ENCODE measurements around the gene ADISSP. TPM values are rescaled to one million over a fixed set of nuclear protein-coding genes. Genes with fewer than 3 reads are reported as not detected.
A peak's percentile ranks its signal among the peaks of the same experiment; 100 is the strongest.
"Not testable (repeated sequence)": the region's sequence is repeated elsewhere in the genome, so short reads cannot be mapped to it uniquely, and the experiment has no call there.

The ADISSP gene
- total RNA-seq, 1 donor from 2014 or later, result 13.5 TPM

DNA sequence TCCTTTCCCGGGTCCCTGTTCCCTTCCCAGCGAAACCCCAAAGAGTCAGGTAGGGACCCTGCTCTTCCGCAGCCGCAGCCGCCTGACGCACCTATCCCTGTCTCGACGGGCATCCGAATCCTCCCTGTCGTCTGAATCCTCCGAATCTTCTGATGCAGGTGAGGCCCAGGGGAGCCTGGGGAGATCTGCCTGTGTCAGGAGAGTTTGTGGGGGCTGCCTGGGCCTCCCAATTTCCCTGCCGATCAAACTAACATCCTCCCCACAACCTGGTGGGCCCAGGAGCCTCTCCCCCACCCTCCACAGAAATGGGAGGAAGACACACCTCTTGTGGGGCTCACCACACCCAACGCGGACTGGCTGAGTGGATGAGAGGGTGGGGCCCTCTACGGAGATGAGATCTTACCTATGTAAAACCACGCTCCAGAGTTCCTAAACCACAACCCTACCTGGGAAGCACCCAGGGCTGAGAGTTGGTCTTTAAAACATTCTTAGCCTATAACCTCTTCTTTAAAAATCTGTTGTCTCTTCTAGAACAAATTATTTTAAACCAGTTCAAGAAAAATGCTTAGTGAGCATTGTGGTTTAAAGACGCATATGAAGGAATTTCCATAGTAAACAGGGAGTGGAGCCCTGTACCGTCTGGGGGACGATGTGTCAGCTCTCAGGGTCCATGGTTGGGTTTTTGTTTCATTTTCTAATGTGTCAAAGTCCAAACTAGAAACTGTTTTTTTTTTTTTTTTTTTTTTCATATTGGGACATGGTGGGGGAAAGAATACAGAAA, 30.2 kb upstream of the ADISSP start:
- no peak for DNase-seq

GRCh38 chr20:3797226-3797545, 29.6 kb upstream of the ADISSP start:
- DNase-seq, result no peak

- no peak for DNase-seq
Observed at GRCh38 chr20:3796477-3797225, 29.1 kb upstream of the ADISSP start.

DNA sequence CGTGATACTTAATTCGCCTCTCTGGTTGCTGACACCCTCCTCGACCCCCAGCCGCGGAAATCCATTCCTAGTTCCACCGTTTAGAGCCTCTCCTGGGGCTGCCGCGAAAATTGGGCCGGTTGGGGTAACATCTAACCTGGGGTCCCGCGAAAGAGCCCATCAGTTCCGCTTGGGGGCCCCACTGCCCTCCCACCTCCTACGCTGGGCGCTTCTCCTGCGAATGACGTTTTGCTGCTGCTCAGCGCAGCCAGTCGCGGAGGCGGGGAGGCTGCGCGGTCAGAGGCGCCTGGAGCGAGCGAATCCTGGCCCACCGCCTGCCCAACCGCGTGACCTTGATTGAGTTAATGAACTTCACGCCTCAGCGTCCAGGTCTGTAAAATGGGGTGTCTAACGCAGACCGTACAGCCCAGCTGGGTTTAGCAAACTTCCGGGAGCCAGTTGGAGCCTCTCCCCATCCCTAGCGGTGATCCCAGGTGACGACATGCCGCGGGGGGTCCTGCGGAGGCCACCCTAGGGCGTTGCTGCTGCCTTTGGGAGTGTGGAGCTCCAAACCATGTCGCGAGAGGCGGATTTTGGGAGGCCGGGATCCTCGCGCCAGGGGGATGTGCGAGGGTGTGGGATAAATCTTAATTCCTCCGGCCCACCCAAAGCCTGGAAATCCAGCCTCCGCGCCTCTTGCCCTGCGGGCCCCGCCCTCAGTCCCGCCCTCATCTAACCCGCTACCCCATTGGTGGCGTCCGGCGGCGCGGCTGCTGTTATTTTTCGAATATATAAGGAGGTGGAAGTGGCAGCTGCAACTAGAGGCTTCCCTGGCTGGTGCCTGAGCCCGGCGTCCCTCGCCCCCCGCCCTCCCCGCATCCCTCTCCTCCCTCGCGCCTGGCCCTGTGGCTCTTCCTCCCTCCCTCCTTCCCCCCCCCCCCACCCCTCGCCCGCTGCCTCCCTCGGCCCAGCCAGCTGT, 28.2 kb upstream of the ADISSP start, which contains the start of gene CDC25B:
Gene CDC25B, plus strand, starts transcription at position 800 of the 958 bp plus-strand sequence. CDS start 222 bp downstream, outside the sequence.
- peak; percentile 99 for DNase-seq

GRCh38 chr20:3794701-3795420, 27.3 kb upstream of the ADISSP start:
- DNase-seq, result no peak

DNA sequence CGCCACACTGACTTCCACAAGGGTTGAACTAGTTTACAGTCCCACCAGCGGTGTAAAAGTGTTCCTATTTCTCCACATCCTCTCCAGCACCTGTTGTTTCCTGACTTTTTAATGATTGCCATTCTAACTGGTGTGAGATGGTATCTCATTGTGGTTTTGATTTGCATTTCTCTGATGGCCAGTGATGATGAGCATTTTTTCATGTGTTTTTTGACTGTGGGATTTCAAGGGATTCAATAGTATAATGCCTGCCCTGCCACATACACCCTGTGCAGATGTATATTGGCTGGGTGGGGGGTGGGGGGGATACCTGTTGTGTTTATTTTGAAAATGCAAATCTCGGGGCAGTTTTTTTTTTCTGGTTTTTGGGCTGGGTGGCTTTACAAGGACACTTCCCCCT, 26.6 kb upstream of the ADISSP start:
- not testable (repeated sequence) for DNase-seq

DNA sequence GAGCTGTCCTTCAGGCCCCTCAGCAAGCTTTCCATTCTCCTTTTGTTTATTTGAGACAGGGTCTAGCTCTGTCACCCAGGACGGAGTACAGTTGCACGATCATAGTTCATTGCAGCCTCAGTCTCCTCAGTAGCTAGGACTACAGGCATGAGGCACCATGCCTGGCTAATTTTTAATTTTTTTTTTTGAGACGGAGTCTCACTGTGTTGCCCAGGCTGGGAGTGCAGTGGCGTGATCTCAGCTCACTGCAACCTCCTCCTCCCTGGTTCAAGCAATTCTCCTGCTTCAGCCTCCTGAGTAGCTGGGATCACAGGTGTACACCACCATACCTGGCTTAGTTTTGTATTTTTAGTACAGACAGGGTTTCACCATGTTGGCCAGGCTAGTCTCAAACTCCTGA, 21.6 kb upstream of the ADISSP start:
- not testable (repeated sequence) for DNase-seq

DNA sequence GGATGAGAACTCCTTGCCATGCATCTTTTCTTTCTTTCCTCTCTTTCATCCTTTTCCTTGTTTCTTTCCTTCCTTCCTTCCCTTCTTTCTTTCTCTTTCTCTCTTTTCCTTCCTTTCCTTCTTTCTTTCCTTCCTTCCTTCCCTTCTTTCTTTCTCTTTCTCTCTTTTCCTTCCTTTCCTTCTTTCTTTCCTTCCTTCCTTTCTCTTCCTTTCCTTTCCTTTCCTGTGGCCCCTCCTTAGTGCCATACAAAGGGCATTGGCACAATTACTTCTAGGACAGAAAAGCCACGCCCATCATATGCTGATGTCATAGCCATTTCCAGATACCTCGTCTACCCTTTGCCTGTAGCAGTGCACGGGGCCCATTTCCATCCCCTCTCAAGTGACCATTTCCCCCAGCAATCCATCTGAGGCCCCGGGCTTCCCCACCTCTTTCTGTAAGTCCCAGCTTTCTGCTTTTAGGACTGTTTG, 21.2 kb upstream of the ADISSP start:
- no peak for DNase-seq

DNA sequence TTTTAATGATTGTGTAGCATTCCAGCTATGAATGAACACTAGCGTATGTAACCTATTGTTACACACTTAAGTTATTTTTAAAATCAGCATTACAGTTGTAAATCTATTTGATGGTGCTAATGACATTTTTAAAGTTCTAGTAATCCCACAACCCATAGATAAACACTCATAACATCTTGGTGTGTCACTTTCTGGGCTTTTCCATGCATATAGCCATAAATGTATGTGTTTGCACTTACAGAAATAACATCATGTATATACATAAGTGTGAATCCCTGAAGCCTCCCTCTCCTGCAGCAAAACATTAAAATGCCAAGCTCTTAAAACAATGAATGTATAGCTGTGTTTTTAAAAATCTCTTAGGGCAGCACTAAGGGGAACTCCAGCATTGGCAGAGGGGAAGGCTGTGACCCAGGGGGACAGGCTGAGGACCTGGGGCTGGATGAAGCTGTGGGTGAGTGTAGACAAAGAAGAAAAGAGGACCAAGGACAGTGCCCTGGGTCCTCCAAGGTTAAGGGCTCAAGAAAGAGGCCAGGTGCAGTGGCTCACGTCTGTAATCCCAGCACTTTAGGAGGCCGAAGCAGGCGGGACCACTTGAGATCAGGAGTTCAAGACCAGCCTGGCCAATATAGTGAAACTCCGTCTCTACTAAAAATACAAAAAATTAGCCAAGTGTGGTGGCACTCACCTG, 19.9 kb upstream of the ADISSP start:
- DNase-seq, result no peak

- peak; percentile 94 for DNase-seq
Observed at GRCh38 chr20:3786665-3787323, 19.2 kb upstream of the ADISSP start, which contains the start of gene CENPB. Gene CENPB, minus strand, starts transcription at chr20:3786740. Its CDS starts 257 bp downstream, at chr20:3786483.

DNA sequence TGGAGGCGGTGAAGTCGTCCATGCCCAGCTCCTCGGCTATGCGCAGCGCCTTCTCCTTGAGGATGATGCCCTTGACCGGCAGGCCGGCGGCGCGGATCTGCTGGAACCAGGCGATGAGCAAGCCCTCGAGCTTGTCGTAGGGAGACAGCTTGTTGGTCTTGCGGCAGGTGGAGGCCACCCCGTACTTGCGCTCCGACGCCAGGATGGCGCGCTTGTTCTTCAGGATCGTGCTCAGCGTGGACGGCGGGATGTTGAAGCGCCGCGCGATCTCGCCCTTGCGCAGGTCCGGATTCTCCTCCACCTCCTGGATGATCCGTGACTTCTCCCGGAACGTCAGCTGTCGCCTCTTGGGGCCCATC, 18.6 kb upstream of the ADISSP start:
- DNase-seq, result peak; percentile 69

GRCh38 chr20:3785240-3786125, 17.9 kb upstream of the ADISSP start:
- DNase-seq, result no peak

DNA sequence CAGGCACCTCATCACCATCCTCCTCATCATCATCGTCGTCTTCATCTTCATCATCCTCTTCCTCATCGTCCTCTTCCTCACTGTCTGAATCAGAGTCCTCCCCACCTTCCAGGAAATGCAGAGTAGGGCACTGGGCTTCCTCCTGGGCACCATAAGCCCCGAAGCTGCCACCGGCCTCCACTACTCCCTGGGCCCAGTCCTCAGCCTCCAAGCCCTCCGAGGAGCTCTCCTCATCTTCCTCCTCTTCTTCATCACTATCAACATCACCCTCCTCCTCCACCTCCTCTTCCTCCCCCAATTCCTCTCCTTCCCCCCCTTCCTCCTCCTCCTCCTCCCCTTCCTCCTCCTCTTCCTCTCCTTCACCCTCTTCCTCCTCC, 17.3 kb upstream of the ADISSP start:
- DNase-seq, result no peak

- DNase-seq, result no peak
Observed at GRCh38 chr20:3784216-3784853, 16.8 kb upstream of the ADISSP start.

- no peak for DNase-seq
Observed at GRCh38 chr20:3783511-3784195, 16.1 kb upstream of the ADISSP start.

GRCh38 chr20:3783068-3783489, 15.5 kb upstream of the ADISSP start:
- DNase-seq, result peak; percentile 45

DNA sequence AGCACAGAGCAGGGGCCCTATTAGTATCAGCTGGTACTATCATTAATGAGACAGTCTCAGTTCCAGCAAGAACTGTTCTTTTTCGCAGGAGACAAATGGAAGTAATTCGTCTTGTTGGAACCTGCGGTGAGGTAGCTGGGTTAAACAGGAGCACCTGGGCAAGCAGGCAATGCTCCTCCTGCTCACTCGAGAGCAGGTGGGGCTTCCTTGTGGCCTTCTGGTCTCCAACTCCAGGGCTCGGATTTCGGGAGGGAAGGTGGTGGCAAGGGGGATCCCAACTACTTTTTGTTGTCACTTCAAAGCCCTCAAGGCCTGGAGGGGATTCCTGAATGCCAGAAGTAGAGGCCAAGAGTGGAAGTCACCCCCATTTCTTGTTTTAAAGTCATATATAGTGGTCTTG, 15.0 kb upstream of the ADISSP start:
- DNase-seq, result no peak
